GM03348 (cell line): ENCODE data around the gene CDH8.

Experiments
- DNase-seq: peaks from one replicate; pipeline ENCODE4 v3.0.0; 2012; ENCODE audit warnings: low spot score

Gene CDH8

GRCh38 chr16:61644736-61645135, 391.5 kb downstream of the CDH8 start:
- no peak for DNase-seq

- no peak for DNase-seq
These were observed 418.9 kb downstream of the CDH8 start for GRCh38 chr16:61617219-61617783.

- DNase-seq: no peak
These were observed 420.1 kb downstream of the CDH8 start for GRCh38 chr16:61616088-61616487.

- DNase-seq: no peak
These were observed 424.3 kb downstream of the CDH8 start for GRCh38 chr16:61611847-61612491.

GRCh38 chr16:61606581-61606980, 429.7 kb downstream of the CDH8 start:
- no peak for DNase-seq
